Activated naive CD4-positive, alpha-beta T cell treated with anti-CD3 and anti-CD28 coated beads, Interleukin-2, amount 50 U/mL, for 24 hours (primary cell): Measurements from ENCODE around the gene CDCA5.

ENCODE experiments used
- H3K27ac Mint-ChIP-seq: one replicate; pipeline ENCODE4 v1.8.0; 2021; ENCODE audit warnings: mild to moderate bottlenecking, mixed read lengths
- H3K27me3 Mint-ChIP-seq: one replicate; pipeline ENCODE4 v1.8.0; 2021; ENCODE audit warnings: mixed read lengths
- H3K36me3 Mint-ChIP-seq: one replicate; pipeline ENCODE4 v1.8.0; 2021; ENCODE audit warnings: mixed read lengths
- H3K4me1 Mint-ChIP-seq: one replicate; pipeline ENCODE4 v1.8.0; 2021; ENCODE audit warnings: mixed read lengths
- H3K4me3 Mint-ChIP-seq: one replicate; pipeline ENCODE4 v1.8.0; 2021; ENCODE audit warnings: mild to moderate bottlenecking, mixed read lengths
- H3K9me3 Mint-ChIP-seq: one replicate; pipeline ENCODE4 v1.8.0; 2021; ENCODE audit warnings: mixed read lengths

The CDCA5 gene

GRCh38 chr11:65083834-65084597 is at the start of gene CDCA5, which contains the start of gene ZFPL1:
Gene CDCA5 (minus strand): TSS chr11:65084040. CDS start chr11:65083978, 62 bp downstream.
Gene ZFPL1 (plus strand): TSS chr11:65084222. CDS start chr11:65084699, 477 bp downstream.
- Mint-ChIP-seq H3K4me1 (peaks cover 15% of the 10 kb centered on the region), H3K36me3 (peaks cover 4% of the 10 kb centered on the region), H3K27ac (peak within 1 kb of the TSS; percentile 98), H3K27me3 (no peaks in the 10 kb centered on the region), H3K4me3 (peak within 1 kb of the TSS; percentile 95), H3K9me3 (no peaks in the 10 kb centered on the region)

DNA sequence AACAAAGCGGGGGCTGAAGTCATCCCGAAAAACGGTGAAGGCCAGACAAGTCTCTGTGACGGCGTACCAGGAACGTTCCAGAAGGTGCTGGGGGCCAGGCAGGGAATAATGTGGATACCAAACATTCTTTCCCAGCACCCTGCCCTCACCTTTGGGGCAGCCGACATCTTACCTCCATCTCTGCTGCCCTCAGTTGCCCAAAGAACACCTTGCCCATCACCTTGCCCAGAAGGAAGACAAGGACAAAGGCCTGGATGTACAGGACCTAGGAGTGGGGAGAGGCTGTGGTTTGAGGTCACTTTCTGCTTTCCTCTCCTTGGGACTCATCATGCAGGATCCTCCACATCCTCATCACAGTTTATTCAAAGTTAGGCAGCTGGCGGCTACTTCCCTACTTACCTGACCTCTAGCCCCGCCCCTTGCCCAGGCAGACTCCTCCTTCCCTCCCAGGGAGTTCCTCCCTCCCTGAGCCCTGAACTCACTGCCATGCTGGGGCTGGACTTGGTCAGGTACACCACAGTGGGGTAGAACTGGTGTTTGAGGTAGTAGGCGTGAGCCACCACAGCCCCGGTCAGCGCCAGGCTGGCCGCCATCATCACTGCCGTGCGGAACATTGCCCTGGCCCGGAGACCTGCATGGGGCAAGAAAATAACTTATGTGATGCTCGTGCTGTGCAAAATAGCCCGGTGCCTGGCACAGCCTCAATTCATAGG is 49.3 kb upstream of the CDCA5 start:
- Mint-ChIP-seq H3K27ac (peak overlapping the region; percentile 99), H3K36me3 (peaks cover 4% of the 10 kb centered on the region), H3K4me3 (peak overlapping the region; percentile 99), H3K27me3 (no peaks in the 10 kb centered on the region), H3K9me3 (no peaks in the 10 kb centered on the region), H3K4me1 (peaks cover 29% of the 10 kb centered on the region)

- peak overlapping the region; percentile 23 for H3K27ac Mint-ChIP-seq
- H3K4me1 Mint-ChIP-seq, result peaks cover 26% of the 10 kb centered on the region
- no peaks in the 10 kb centered on the region for H3K27me3 Mint-ChIP-seq
- peaks cover 4% of the 10 kb centered on the region for H3K36me3 Mint-ChIP-seq
- no peaks in the 10 kb centered on the region for H3K9me3 Mint-ChIP-seq
- H3K4me3 Mint-ChIP-seq, result peak overlapping the region; percentile 99
These were observed 48.6 kb upstream of the CDCA5 start for GRCh38 chr11:65132238-65132987.

GRCh38 chr11:65131895-65132237 is 48.0 kb upstream of the CDCA5 start:
- H3K4me3 Mint-ChIP-seq, result no peak overlapping the region
- H3K9me3 Mint-ChIP-seq, result no peaks in the 10 kb centered on the region
- peaks cover 6% of the 10 kb centered on the region for H3K36me3 Mint-ChIP-seq
- H3K27me3 Mint-ChIP-seq, result no peaks in the 10 kb centered on the region
- peaks cover 24% of the 10 kb centered on the region for H3K4me1 Mint-ChIP-seq
- H3K27ac Mint-ChIP-seq, result no peak overlapping the region

- Mint-ChIP-seq H3K4me3 (no peak overlapping the region), H3K4me1 (peaks cover 20% of the 10 kb centered on the region), H3K9me3 (no peaks in the 10 kb centered on the region), H3K36me3 (peaks cover 7% of the 10 kb centered on the region), H3K27ac (peak overlapping the region; percentile 19), H3K27me3 (no peaks in the 10 kb centered on the region)
These were observed 47.6 kb upstream of the CDCA5 start for GRCh38 chr11:65131417-65131776.

DNA sequence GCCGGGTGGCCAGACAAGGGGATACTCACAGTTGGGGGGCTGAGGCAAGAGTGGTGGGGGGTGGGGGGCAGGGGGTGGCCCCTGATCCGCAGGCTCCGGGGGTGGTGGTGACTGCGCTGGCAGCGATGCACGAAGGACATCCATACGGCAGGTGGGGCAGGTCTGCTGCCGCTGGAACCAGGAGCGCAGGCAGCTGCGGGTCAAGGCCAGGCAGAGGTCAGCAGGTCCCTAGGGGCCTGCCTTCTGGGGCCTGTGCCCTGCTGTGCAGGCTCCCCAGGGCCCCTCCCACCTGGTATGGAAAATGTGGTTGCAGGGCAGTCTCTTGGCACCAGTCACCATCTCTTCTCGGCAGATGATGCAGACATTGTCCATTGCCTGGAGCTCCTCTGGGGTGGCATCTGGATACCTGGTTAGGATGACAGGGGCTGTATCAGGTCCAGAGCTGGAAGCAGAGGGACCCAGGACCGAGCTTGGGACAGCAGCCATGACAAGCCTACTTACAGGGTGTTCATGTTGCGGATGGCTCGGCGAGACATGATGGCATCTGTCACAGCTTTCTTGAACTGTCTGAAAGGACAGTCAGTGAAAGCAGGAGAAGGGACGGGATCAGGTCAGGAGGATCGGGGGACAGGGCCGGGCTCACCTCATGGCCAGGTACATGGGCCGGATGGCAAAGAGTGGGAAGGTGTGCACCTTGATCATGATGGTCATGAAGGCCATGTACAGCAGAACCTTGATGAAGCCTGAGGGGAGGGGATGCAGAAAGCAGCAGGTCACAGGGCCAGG is 47.0 kb upstream of the CDCA5 start:
- Mint-ChIP-seq H3K36me3 (peaks cover 5% of the 10 kb centered on the region), H3K27me3 (no peaks in the 10 kb centered on the region), H3K4me3 (no peak overlapping the region), H3K4me1 (peaks cover 15% of the 10 kb centered on the region), H3K9me3 (no peaks in the 10 kb centered on the region), H3K27ac (peak overlapping the region; percentile 19)

DNA sequence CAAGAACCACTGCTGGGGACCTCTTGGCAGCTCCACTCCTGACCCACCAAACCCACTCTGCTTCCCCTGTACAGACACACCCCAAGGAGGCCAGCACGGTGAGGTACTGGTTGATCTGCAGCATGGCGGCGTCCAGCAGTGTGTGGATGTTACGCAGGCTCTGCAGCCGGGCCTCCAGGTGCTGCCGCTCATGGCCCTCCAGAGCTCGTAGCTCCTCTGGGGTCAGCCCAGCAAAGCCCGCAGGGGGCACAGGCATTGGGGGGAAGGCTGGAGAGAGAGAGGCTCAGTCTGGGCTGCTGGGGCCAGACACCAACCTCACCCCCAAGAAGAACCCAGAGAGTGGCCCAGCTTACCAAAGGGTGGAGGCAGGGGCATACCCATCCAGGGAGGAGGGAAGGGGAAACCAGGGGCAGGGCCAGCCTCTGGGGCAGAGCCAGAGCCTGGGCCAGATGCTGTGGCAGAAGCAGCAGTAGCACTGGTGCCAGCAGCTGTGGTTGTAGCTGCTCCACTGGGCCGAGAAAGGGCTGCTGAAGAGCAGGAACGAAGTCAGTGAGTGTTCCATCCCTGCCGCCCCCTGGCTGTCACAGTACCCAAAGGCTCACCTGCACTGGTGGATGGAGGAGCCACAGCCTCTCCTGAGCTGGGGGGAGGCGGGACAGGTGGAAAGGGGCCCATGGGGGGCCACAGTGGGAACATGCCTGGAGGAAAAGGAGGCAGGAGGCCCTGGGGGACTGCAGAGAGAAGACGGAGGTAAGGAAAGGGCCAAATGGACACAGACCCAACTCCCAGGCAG is 46.0 kb upstream of the CDCA5 start:
- Mint-ChIP-seq H3K27me3 (no peaks in the 10 kb centered on the region), H3K4me3 (no peak overlapping the region), H3K27ac (no peak overlapping the region), H3K9me3 (no peaks in the 10 kb centered on the region), H3K4me1 (peaks cover 13% of the 10 kb centered on the region), H3K36me3 (peaks cover 5% of the 10 kb centered on the region)

DNA sequence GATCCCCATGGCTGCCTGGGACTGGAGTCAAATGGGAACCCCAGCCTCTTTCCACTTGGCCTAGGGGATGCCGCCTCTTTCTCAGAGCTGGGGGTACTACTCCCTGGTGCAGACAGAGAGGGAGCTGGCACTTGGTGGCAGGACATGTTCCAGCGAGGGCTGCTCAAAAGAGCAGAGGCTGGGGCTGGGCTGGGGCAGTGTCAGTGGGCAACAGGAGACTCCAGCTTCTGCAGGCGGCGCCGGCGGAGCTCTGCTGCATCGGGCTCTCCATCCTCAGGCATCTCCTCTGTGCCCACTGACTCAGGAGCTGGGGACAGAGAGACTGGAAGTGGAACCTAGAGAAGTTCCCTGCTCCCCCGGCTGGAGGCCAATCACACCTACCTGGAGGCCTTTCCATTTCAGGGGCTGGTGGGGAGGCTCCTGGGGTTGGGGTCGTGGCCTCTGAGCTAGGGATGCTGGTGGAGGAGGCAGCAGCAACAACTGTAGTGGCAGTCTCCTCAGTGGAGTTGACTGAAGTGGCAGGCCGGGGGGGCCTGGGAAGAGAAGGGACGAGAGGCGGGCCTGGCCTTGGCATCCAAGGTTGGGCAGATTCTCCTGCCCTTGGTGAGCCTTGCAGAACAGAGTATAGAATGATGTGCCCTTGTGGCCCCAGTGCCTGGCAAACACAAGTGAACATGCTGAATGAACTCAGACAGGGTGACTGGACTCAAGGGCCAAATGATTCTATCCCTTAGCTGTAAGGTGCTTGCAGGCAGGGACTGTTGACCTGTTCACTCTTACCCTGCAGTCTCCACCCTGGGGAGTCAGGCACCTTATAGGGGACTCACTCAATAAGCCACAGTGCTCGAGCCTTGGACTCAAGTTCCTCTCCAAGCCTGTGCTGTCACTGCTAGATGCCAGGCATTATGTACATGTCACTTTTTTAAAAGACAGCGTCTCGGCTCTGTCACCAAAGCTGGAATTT is 44.6 kb upstream of the CDCA5 start:
- H3K4me1 Mint-ChIP-seq, result peaks cover 19% of the 10 kb centered on the region
- H3K9me3 Mint-ChIP-seq, result no peaks in the 10 kb centered on the region
- H3K27ac Mint-ChIP-seq, result no peak overlapping the region
- H3K4me3 Mint-ChIP-seq, result no peak overlapping the region
- peaks cover 7% of the 10 kb centered on the region for H3K36me3 Mint-ChIP-seq
- no peaks in the 10 kb centered on the region for H3K27me3 Mint-ChIP-seq

DNA sequence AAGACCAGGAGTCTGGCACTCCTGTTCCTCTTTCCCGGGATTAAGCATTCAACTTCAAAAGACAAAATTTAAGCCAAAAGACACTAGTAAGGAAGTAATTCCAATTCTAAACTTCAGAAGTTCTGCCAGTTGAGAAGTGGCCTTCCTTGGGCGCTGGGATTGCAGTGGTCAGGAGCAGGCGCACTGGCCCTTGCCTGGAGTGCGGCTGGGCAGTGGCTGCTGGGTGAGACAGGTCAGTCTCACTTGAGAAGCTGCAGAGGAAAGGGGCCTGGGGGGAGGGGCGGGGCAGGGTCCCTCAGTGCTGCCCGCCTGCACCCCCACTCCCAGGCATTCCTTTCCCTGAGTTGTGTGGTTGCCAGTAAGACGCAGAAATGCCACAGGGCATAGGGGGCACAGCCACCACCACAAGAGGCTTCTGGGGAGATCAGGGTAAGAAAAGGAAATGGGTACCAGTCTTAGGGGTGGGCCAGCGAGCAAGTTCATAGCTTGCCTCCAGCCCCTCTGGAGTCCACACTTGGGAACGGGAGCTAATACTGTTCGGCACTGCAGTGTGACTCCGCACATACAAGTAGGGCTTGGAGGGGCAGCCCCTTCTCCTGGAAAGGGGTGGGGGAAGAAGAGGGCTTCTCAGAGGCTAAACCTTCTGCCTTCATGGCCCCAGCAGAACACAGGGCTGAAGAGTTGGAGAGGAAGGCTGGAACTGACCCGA is 43.8 kb upstream of the CDCA5 start:
- H3K27me3 Mint-ChIP-seq, result no peaks in the 10 kb centered on the region
- no peak overlapping the region for H3K27ac Mint-ChIP-seq
- H3K4me1 Mint-ChIP-seq, result peaks cover 17% of the 10 kb centered on the region
- H3K9me3 Mint-ChIP-seq, result no peaks in the 10 kb centered on the region
- H3K36me3 Mint-ChIP-seq, result peaks cover 7% of the 10 kb centered on the region
- no peak overlapping the region for H3K4me3 Mint-ChIP-seq

GRCh38 chr11:65126624-65127274 is 42.9 kb upstream of the CDCA5 start:
- Mint-ChIP-seq H3K9me3 (no peaks in the 10 kb centered on the region), H3K27me3 (no peaks in the 10 kb centered on the region), H3K36me3 (peaks cover 13% of the 10 kb centered on the region), H3K27ac (no peak overlapping the region), H3K4me3 (no peak overlapping the region), H3K4me1 (peaks cover 21% of the 10 kb centered on the region)

- Mint-ChIP-seq H3K27ac (no peak overlapping the region), H3K27me3 (no peaks in the 10 kb centered on the region), H3K9me3 (no peaks in the 10 kb centered on the region), H3K4me1 (peaks cover 29% of the 10 kb centered on the region), H3K36me3 (peaks cover 19% of the 10 kb centered on the region), H3K4me3 (no peak overlapping the region)
These were observed 41.6 kb upstream of the CDCA5 start for GRCh38 chr11:65125197-65126056.

DNA sequence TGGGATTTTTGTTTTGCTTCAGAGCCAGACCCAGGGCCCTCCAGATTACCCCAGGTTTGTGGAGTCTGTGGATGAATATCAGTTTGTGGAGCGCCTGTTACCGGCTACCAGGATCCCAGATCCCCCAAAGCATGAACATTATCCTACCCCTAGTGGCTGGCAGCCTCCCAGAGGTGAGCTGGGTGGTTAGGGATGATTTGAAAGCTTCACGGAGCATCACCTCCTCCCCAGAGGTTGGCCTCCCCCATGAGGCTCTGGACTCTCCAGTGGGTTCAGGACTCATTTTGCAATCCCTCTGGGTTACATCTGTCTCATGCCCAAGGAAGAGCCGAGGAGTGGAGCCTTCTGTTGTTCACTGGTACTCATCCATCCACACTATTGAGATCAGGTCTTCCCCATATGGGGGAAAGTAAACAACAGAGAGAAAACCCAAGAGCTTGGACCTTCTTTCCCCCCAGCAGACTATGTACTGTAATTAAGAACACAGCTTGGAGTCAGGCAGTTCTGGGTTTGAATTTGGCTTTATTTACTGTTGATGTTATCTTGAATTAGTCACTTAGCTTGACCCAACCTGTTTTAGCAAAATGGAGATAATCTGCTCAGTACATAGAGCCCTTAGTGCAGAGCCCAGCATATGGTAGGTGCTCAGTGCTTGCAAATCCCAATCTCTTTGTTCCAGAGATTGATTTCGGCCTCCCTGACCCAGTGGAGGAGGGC is 40.8 kb upstream of the CDCA5 start:
- Mint-ChIP-seq H3K9me3 (no peaks in the 10 kb centered on the region), H3K36me3 (peaks cover 20% of the 10 kb centered on the region)

More for the DNA sequence above, 40.8 kb upstream of the CDCA5 start:
- H3K4me1 Mint-ChIP-seq, result peaks cover 37% of the 10 kb centered on the region
- H3K27ac Mint-ChIP-seq, result no peak overlapping the region
- peak overlapping the region; percentile 63 for H3K4me3 Mint-ChIP-seq
- H3K27me3 Mint-ChIP-seq, result no peaks in the 10 kb centered on the region
